Stromal cell of bone marrow (primary cell): ENCODE data around the gene TRPM4.
A peak's percentile ranks its signal among the peaks of the same experiment; 100 is the strongest.
"Not testable (repeated sequence)": the region's sequence is repeated elsewhere in the genome, so short reads cannot be mapped to it uniquely, and the experiment has no call there.

Source experiments
- DNase-seq: peaks from one replicate; pipeline ENCODE4 v3.0.0-alpha.2; 2012; ENCODE audit warnings: low read depth

Gene TRPM4

DNA sequence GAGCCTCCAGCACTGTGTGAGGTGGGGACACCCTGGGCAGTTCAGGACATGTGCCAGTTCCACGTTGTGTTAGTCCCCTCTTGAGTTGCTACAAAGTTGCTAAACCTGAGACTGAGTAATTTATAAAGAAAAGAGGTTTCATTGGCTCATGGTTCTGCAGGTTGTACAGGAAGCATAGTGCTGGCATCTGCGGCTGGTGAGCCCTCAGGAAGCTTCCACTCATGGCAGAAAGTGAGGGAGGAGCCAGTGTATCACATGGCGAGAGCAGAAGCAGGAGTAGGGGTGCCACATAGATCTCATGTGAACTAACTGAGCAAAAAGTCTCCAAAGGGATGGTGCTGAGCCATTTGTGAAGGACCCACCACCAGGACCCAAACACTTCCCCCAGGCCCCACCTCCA lies 33.2 kb downstream of the TRPM4 start:
- no peak for DNase-seq

DNA sequence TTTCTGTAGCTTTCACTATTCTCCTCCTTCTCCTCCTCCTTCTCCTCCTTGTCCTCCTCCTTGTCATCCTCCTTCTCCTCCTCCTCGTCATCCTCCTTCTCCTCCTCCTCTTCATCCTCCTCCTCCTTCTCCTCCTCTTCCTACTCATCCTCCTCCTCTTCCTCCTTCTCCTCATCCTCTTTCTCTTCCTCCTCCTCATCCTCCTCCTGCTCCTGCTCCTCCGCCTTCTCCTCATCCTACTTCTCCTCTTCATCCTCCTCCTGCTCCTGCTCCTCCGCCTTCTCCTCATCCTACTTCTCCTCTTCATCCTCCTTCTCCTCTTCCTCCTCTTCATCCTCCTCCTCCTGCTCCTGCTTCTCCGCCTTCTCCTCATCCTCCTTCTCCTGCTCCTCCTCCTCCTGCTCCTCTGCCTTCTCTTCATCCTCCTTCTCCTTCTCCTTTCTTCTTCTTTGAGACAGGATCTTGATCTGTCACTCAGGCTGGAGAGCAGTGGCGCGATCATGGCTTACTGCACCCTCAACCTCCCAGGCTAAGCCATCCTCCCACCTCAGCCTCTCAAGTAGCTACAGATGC lies 36.3 kb downstream of the TRPM4 start:
- no peak for DNase-seq

DNA sequence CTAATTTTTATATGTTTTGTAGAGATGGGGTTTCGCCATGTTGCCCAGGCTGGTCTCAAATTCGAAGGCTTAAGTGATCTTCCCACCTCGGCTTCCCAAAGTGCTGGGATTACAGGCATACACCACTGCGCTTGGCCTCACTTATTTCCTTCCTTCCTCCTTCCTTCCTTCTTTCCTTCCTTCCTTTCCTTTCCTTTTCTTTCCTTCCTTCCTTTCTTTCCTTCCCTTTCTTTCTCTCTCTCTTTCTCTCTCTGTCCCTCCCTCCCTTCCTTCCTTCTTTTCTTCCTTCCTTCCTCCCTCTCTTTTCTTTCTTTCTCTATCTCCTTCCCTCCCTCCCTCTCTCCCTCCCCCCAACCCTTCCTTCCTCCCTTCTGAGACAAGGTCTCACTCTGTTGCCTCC lies 36.8 kb downstream of the TRPM4 start:
- DNase-seq, result no peak

DNA sequence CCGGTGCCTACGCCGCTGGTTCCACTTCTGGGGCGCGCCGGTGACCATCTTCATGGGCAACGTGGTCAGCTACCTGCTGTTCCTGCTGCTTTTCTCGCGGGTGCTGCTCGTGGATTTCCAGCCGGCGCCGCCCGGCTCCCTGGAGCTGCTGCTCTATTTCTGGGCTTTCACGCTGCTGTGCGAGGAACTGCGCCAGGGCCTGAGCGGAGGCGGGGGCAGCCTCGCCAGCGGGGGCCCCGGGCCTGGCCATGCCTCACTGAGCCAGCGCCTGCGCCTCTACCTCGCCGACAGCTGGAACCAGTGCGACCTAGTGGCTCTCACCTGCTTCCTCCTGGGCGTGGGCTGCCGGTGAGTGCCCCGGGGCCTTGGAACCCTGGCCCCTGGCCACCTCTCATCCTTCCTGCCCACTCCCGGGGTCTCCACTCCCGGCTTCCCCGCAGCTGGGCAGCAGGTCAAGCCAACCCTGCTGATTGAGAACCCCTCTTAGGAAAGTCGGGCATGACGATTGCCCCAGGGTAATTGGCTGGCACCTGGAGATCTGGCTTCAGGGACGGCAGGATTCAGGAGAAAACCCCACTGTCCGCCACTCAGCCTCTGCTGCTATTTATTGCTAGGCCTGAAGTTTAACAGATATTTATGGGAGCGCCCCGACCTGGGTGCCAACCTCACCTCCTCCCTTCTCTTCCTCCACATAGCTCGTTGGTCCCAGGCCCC lies 39.1 kb downstream of the TRPM4 start:
- no peak for DNase-seq

DNA sequence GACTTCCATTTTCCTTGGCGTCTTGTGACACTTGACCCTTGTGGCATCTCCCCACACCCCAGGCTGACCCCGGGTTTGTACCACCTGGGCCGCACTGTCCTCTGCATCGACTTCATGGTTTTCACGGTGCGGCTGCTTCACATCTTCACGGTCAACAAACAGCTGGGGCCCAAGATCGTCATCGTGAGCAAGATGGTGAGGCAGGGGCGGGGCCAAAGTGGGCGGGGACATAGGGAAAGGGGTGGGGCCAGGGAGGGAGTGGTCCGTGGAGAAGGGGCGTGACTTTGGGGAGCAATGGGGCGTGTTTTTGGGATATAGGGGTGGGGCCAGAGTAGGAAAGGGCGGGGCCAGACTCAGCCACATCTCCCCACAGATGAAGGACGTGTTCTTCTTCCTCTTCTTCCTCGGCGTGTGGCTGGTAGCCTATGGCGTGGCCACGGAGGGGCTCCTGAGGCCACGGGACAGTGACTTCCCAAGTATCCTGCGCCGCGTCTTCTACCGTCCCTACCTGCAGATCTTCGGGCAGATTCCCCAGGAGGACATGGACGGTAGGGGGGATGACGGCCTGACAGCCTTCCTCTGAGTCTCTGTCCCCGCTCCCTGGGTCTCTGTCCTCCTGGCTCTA lies 42.8 kb downstream of the TRPM4 start:
- no peak for DNase-seq

DNA sequence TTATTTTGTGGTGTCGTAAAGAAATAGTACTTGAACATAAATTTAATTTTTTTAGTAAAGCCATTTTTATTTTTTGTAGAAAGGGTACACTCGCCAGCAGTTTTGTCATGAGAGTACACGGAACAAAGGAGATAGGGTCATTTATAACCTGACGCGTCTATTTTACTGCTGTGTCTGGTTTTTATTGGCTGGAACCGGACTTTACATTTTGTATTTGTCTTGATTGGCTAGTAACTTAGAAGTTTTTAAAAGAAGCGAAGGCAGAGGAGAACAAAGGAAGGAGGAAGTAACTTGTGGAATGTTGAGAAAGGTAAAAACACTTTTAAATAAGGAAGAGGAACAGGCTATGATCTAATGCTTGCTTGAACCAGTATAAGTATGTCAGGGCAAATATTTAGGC lies 43.5 kb downstream of the TRPM4 start:
- no peak for DNase-seq

DNA sequence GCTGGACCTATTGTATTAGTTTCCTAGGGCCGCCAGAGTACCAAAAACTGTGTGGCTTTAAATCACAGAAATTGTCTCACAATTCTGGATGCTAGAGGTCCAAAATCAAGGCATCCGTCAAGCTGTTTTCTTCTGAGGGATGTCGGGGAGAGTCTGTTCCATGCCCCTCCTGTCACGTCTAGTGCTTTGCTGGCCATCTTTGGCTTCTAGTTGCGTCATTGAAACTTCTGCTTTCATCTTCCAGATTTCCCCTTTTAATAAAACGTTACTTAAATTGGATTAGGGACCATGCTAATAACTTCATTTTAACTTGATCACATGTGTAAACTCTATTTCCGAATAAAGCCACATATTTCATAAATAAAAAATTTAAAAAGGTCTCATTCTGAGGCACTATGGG lies 47.5 kb downstream of the TRPM4 start:
- DNase-seq, result no peak

DNA sequence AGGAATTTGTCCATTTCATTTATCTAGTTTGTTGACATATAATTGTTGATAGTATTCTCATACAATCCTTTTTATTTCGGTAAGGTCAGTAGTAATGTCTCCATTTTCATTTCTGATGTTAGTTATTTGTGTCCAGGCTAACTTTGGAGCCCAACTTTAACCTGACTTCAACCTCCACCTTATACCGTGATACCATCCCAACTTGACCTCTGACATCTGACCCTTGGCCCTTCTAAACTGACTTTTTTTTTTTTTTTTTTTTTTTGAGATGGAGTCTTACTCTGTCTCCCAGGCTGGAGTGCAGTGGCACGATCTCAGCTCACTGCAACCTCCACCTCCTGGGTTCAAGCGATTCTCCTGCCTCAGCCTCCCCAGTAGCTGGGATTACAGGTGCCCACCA lies 51.9 kb downstream of the TRPM4 start:
- not testable (repeated sequence) for DNase-seq

DNA sequence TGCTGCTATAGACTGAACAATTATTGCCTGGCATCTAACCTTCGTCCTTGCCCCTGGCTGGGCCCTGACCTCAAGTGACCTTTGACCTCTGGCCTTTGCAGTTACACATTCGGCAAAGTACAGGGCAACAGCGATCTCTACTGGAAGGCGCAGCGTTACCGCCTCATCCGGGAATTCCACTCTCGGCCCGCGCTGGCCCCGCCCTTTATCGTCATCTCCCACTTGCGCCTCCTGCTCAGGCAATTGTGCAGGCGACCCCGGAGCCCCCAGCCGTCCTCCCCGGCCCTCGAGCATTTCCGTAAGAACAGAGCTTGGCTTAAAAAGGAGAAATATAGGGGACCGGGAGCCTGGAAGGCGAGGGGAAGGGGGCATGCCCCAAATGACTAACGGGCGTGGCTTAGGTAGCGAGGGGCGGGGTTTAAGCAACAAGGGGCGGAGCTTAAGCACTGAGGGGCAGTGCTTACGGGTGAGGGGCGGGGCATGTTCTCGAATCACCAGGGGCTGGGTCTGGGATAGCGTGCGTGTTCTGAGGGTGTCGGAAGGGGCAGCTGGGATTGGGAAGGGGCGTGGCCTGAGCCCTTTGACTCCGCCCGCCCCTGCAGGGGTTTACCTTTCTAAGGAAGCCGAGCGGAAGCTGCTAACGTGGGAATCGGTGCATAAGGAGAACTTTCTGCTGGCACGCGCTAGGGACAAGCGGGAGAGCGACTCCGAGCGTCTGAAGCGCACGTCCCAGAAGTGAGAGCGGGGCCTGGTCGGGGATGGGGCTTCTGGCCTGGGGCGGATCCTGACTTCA lies 52.7 kb downstream of the TRPM4 start:
- no peak for DNase-seq

DNA sequence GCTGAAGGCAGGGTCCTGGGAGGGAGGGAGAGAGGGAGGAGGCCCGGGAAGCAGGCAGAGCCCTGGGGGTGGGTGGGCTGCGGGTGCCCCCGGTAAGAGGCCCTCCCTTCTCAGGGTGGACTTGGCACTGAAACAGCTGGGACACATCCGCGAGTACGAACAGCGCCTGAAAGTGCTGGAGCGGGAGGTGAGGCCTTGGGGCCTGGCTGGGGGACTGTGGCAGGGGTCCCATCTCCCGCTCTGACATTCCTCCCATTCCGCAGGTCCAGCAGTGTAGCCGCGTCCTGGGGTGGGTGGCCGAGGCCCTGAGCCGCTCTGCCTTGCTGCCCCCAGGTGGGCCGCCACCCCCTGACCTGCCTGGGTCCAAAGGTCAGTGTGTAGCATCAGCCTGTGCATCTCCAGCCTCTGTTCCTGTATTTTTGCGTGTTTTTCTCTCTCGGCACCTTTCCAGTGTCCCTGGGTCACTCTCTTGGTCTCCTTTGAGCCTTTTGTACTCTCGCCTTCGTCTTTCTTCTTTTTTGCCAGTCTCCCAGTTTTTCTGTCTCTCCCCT lies 53.4 kb downstream of the TRPM4 start:
- DNase-seq, result no peak

DNA sequence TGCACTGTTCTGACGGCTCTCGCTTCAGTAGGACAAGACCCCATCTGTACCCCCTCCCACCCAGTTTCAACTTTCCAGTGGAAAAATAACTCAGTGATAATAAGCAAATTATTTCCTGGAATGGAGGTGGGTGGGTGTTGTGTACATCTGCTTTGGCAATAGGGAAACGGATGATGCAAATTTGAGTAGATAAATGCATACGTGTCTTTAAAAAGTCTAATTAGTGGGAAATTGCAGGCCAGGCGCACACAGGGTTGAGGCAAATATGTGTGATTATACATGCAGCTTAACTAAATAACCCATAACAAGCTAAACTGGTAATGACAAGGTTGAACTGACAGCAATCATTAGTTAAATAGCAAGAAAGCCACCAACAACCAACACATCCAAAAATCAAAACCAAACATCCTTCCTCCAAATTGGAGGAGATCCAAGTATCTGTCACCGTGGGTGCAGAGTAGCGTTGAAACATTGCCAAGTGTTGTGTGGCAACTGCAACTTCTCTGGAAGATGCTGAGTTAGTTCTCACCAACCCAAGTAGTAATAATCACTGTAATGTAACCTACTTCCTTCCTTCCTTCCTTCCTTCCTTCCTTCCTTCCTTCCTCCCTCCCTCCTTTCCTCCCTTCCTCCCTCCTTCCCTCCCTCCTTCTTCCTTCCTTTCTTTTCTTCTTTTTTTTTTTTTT lies 54.6 kb downstream of the TRPM4 start:
- no peak for DNase-seq

DNA sequence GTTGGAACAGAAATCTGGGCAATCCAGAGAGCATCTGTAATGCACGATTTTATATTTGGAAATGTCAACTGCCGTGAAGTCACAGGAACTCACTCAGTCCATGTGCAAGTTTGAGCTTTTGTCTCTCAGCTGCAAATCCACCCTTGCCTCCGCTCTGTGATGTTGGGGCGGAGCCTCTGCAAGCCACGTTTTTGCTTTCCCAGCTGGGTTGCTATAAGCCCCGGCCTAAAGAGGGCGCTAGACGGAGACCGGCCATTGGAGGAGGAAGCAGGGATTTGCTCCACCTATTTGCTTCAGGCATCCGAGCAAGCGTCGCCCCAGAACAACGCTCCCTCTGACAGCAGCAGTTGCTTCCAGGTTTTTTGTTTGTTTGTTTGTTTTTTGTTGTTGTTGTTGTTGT lies 56.2 kb downstream of the TRPM4 start:
- DNase-seq, result no peak

DNA sequence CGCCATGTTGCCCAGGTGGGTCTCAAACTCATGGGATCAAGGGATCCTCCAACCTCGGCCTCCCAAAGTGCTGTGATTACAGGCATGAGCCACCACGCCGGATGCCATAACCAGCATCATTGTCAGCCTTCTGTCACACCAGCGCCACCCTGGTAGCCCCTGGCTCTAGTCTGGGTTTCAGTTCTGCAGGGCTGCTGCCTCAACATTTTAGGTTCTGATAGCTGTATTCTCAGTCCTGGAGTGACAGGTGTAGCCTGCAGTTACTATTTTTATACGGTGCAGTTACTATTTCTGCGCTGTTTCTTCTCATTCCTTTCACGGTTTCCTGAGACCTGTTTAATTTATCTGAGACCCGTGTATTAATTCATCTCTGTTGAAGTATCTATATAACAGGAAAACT lies 57.1 kb downstream of the TRPM4 start:
- no peak for DNase-seq

DNA sequence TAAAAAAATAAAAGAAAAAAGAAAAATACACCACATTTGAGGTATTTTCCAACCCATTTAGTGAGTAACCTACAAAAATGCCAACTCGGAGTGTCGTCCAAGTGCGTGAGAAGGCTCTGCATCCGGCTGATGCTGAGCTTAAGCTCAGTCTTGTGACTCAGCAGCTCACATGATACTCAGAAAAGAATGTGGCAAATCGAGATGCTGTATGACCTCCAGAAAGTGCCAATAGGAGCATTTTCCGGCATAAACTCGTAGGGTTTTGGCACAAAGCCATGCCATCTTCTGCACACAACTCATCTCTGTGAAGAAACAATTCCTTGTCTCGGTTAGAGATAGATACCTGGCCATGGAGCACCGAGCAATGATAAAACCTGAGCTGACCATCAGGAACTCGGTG lies 58.5 kb downstream of the TRPM4 start:
- peak; percentile 59 for DNase-seq

DNA sequence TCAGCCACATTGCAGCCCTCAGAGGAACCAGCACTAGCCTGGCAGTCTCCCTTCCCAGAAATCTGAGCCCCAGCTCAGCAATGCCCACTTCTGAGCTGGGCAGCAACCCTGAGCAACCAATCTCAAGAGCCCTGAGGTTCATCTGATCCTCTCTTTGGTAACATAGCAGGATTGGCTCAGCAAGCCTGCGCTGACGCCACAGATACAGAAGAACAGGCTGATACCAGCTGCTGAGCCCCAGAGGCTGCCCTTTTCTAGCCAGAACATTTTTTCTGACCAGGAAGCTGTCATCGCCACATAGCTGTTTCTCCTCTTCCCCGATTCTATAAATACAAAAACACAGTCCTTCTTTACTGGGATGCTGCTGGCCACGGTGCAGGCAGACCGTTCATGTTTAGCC lies 59.8 kb downstream of the TRPM4 start:
- no peak for DNase-seq

DNA sequence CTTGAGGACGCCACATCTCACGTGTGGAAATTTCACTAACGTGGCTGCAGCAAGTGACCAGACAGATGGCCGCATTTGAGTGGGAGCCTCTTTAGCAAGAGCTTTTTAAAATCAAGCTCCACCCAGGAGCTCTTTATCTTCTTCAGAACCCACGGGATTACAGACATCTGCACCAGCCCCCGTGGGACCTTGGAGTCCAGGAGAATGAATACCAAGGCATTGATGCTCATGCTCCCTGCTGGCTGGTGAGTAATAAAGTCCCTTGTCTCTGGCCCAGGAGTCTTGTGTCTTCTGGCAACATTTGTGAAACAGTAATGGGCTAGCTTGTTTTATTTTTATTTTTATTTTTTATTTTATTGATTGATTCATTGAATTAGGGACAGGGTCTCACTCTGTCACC lies 64.4 kb downstream of the TRPM4 start:
- no peak for DNase-seq

DNA sequence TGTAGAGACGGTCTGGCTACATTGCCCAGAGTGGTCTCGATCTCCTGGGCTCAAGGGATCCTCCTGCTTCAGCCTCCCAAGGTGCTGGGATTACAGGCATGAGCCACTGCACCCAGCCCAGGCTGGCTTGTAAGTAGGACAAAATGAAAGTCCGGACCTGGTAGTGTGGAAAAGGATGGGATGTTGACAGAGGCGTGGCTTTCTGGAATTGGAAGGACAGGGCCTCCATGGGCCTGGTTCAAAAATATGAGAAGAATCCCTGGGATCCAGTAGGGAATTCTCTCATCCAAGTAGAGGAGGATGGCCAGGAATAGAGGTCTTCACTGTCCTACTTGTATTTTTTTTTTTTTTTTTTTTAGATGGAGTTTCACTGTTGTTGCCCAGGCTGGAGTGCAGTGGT lies 64.9 kb downstream of the TRPM4 start:
- no peak for DNase-seq

DNA sequence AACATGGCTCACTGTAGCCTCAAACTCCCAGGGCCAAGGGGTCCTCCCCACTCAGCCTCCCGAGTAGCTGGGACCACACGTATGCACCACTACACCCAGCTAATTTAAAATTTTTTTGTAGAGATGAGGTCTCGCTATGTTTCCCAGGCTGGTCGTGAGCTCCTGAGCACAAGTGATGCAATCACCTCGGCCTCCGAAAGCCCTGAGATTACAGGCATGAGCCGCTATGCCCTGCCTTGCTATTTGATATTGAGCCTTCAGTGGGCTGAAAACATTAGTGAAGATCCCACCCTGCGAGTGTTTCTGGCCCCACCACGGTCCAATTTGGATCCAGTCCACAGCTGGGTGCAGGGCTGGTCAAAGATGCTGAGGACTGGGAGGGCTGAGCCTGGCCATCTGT lies 65.9 kb downstream of the TRPM4 start:
- no peak for DNase-seq

DNA sequence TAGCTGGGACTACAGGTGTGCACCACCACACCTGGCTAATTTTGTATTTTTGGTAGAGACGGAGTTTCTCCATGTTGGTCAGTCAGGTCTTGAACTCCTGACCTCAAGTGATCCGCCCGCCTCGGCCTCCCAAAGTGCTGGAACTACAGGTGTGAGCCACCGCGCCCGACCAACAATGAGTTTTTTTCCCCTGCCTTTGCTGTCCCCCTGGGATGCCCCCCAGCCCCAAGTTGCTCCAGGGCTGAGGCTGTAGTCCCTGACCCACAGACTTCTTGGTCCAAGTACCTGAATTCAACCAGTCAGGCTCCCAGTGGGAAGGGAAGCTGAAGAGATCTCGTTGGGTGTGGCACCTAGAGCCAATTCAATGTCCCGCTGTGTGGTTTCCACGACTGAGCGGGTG lies 66.8 kb downstream of the TRPM4 start:
- not testable (repeated sequence) for DNase-seq

DNA sequence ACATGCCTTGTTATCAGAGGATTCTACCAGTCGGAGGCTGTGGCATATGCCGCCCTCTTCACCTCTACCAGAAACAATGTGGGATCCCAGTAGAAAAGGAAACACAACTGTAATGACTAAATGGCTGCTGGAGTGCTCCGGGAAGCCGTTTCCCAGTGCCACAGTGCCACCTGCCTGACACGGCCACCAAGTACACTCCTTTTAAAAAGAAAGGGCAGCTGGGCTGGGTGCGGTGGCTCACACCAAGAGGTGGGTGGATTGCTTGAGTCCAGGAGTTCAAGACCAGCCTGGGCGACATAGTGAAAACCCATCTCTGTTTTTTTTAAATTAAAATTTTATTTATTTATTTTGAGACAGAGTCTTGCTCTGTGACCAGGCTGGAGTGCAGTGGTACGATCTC lies 67.3 kb downstream of the TRPM4 start:
- DNase-seq, result no peak

DNA sequence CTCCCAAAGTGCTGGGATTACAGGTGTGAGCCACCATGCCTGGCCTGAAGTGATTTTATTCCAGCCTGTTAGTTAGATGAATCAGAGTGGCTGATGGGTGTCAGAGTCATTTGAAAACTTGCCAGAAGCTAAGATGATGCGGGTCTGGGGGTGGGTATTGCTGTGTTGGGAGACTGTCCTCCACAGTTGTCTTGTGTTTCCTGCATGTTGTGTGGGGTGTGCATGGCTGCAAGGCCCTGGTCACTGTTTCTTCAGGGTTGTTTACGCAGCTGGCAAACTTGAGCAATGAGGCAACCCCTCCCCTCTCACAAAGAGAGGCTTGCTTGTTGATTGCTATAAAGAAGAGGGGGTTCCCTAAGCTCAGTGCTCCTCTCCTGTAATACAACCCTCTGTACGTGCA lies 71.8 kb downstream of the TRPM4 start:
- DNase-seq, result no peak

DNA sequence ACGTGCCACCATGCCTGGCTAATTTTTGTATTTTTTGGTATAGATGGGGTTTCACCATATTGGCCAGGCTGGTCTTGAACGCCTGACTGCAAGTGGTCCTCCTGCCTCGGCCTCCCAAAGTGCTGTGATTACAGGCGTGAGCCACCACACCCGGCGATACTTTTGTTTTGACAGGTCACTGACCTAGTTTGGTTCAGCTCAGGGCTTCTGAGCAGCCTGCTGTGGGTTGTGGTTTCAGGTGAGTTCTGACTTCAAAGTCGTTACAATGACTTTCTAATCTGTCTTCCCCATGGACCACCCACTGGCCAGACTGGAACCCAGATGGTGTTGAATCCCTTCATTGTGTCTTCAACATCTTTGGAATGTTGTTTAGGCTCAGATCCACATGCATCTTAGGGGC lies 73.8 kb downstream of the TRPM4 start:
- DNase-seq, result no peak
